HS-5 (cell line): ENCODE data around the gene STX16.
"Not testable (repeated sequence)": the region's sequence is repeated elsewhere in the genome, so short reads cannot be mapped to it uniquely, and the experiment has no call there.

Experiments used
- DNase-seq: peaks from one replicate; pipeline ENCODE4 v3.0.0-alpha.2; 2012; ENCODE audit warnings: low read depth

STX16 gene

DNA sequence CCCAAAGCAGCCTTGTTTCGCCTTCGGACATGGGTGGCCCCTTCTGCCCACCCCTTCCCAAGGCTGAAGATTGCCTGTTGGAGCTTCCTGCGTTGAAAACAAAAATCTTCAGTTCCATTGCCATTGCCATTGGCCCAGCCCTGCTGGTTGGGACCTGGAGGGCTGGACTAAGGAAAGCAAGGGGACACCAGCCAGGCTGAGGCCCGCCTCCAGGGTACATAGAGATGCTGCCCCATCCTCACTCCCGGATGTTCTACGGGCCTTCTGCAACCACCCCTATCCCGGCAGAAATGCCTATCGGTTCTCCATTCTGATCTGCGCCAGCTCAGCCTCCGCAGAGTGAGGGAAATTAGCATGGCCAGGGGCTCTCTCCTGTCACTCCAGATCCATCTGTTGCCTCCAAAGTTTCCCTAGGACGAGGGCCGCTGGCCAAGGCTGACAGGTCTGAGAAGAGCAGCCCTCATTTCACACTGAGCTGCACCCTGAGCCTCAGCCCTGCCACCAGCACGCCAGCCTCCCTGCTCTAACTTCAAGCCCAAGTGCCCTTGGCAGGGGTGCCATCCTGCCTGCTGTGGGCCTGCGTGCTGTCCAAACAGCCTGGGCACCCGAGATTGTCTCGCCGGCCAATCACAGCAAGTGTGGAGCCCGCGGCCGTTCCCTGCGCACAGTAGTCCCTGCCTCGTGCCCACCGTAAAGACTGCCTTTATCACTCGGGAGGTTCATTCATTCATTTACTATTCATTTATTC is 13.4 kb upstream of the STX16 start:
- no peak for DNase-seq

DNA sequence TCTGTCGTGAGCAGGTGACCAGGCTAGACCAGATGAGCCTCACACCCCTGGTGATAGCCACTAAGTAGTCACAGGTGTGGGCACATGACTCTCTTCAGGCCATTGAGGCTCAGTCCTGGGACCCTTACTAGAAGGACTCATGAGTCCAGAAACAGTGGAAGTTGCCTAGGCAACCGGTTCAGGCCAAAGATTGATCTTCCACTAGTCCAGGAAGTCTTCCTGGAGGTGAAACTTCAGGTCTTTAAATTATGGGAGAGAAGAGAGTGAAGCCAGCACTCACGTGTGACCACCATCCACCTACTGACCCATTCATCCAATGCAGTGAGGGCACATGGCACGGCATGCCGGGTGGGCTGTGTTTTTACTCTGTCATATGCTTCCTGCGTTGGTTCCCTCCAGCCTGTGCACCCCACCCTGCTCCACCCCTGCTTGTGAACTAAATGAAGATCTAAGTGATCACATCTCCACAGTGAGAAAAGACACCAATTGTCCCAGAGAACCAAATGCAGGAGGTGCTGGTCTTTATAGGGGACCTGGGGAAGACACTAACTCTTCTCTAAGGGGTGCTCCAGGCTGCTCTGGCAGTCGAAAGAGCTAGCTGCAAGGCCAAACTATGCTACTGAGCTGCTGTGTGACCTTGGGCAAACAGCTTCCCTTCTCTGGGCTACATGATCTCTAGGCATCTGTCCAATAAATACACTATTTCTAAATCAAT is 12.5 kb upstream of the STX16 start:
- no peak for DNase-seq

DNA sequence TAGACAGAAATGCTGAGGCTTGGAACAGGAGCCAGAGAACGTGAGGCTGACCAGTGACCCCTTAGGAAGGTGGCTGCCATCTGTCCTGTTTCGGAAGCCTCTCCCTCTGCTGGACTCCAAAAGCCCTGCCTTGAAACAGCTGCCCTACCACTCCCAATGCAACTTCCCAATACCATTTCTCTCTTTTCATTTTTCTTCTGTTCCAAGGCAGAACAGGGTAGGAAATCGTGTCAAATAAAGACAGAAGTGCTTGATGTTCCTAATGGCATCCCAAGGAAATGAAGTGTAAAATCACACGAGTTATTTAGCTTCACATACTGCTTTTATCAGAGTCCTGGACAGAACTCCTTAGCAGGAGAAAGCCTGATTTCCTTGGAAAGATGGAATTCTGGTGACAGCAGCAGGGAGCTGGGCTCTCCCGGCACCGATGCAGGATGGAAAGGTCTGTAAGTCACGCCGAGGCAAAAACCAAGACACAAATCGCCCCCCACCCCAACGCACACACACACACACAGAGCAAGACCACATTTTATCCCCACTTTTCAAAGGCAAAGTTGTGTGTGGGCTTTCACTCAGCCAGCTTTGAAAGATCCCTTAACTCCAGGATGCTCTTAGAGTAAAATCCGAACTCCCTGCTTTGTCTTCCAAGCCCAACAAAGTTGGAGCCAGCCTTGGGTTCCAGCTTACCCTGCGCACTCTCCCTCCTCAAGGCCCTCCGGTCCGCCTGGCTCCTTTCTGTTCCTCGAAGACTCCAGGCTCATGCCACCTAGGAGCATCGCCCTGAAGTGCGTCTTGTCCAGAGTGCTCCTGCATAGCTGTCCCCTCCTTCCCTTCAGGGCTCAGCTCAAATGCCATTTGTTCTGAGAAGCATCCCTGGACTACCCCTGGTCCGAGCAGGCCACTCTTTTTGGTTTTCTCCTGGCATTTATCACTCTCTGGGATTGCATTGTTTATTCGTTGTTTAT is 11.6 kb upstream of the STX16 start:
- DNase-seq, result no peak

- no peak for DNase-seq
These were observed 10.6 kb upstream of the STX16 start for GRCh38 chr20:58640446-58640845.

- DNase-seq, result no peak
These were observed 8.6 kb upstream of the STX16 start for GRCh38 chr20:58642441-58642840.

DNA sequence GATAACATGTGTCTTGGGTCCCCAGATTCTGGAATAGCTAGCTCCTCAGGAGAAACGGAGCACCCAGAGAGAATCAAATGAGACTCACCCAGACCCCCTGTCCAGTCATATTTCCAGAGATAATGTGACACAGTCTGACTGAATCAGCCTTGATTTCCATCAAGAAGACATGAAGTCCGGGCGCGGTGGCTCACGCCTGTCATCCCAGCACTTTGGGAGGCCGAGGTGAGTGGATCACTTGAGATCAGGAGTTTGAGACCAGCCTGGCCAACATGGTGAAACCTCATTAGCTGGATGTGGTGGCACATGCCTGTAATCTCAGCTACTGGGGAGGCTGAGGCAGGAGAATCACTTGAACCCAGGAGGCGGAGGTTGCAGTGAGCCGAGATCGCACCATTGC is 8.2 kb upstream of the STX16 start:
- DNase-seq, result not testable (repeated sequence)

GRCh38 chr20:58645412-58645968 is 5.6 kb upstream of the STX16 start:
- DNase-seq, result peak; percentile 36

- no peak for DNase-seq
These were observed 4.8 kb upstream of the STX16 start for GRCh38 chr20:58646257-58646656.

GRCh38 chr20:58646703-58647102 is 4.4 kb upstream of the STX16 start:
- no peak for DNase-seq

- no peak for DNase-seq
These were observed 3.8 kb upstream of the STX16 start for GRCh38 chr20:58647162-58647795.

GRCh38 chr20:58647796-58648501 is 3.1 kb upstream of the STX16 start:
- peak; percentile 44 for DNase-seq

DNA sequence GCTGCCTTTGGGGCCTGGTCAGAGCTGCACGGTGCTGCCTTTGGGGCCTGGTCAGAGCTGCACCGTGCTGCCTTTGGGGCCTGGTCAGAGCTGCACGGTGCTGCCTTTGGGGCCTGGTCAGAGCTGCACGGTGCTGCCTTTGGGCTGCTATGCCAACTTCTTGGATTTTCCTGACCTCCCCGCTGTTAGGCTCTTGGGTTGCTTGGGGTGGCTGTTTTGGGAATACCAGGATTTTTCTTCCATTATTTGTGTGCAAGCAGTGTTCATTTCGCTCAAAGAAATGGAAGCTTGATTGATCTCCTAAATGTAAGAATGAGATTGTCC is 2.6 kb upstream of the STX16 start:
- not testable (repeated sequence) for DNase-seq

- no peak for DNase-seq
These were observed 1.5 kb upstream of the STX16 start for GRCh38 chr20:58649288-58650180.

GRCh38 chr20:58650181-58650775 is 805 bp upstream of the STX16 start:
- no peak for DNase-seq

DNA sequence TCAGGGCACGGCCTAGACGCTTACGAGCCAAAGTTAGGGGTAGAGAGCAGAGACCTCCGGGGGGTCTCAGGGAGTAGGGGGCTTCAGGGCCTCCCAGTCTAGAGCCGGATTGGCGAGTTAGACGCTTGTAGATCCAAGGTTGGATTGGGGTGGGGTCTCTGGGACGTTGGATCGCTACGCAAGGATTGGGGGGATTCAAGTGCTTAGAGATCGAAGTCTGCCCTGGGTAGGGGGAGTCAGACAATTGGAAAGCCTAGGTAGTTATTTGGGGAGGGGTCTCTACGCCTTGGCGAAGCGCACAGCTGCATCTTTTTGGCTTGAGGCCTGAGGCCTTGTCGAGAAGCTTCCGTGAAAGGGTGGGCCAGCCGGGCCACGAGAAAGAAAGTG is 469 bp downstream of the STX16 start:
- no peak for DNase-seq

- DNase-seq, result peak; percentile 60
These were observed 993 bp downstream of the STX16 start for GRCh38 chr20:58651946-58652605.

GRCh38 chr20:58652606-58653294 is 1.7 kb downstream of the STX16 start:
- peak; percentile 23 for DNase-seq

GRCh38 chr20:58654337-58654736 is 3.3 kb downstream of the STX16 start:
- no peak for DNase-seq
